ENCODE results near the gene SCLY.
"Not testable (repeated sequence)": the region's sequence is repeated elsewhere in the genome, so short reads cannot be mapped to it uniquely, and the experiment has no call there.

Gene SCLY

GRCh38 chr2:238040918-238041317, 19.9 kb upstream of the SCLY start:
- DNase-seq: no peak

GRCh38 chr2:238042090-238042489, 18.7 kb upstream of the SCLY start:
- no peak for DNase-seq

GRCh38 chr2:238042849-238043584, 17.8 kb upstream of the SCLY start:
- no peak for DNase-seq

- no peak for DNase-seq
Measured at GRCh38 chr2:238043851-238044250, 16.9 kb upstream of the SCLY start.

- no peak for DNase-seq
Measured at GRCh38 chr2:238045575-238045974, 15.2 kb upstream of the SCLY start.

- no peak for DNase-seq
Measured at GRCh38 chr2:238046725-238047270, 14.0 kb upstream of the SCLY start.

- DNase-seq: no peak
Measured at GRCh38 chr2:238053191-238053776, 7.5 kb upstream of the SCLY start.

GRCh38 chr2:238055841-238056240, 5.0 kb upstream of the SCLY start:
- no peak for DNase-seq

- DNase-seq: not testable (repeated sequence)
Measured at GRCh38 chr2:238057696-238058575, 2.9 kb upstream of the SCLY start.

- no peak for DNase-seq
Measured at GRCh38 chr2:238059505-238059904, 1.3 kb upstream of the SCLY start.

- DNase-seq: no peak
Measured at GRCh38 chr2:238060096-238060541, 682 bp upstream of the SCLY start.

- peak; percentile 69 for DNase-seq
Measured at GRCh38 chr2:238061315-238062202, 758 bp downstream of the SCLY start.

- peak; percentile 37 for DNase-seq
Measured at GRCh38 chr2:238063414-238064189, 2.8 kb downstream of the SCLY start.

- DNase-seq: no peak
Measured at GRCh38 chr2:238064376-238064775, 3.6 kb downstream of the SCLY start.

- no peak for DNase-seq
Measured at GRCh38 chr2:238065071-238065846, 4.5 kb downstream of the SCLY start.

- DNase-seq: no peak
Measured at GRCh38 chr2:238066218-238066617, 5.4 kb downstream of the SCLY start.

- DNase-seq: peak; percentile 52
Measured at GRCh38 chr2:238066718-238067117, 5.9 kb downstream of the SCLY start.

- DNase-seq: no peak
Measured at GRCh38 chr2:238067939-238068338, 7.1 kb downstream of the SCLY start.

GRCh38 chr2:238069021-238069709, 8.4 kb downstream of the SCLY start:
- no peak for DNase-seq

GRCh38 chr2:238069877-238070276, 9.1 kb downstream of the SCLY start:
- DNase-seq: no peak
